Effector memory CD4-positive, alpha-beta T cell (primary cell): ENCODE measurements around the gene MICAL3.
A peak's percentile ranks its signal among the peaks of the same experiment; 100 is the strongest.
"Not testable (repeated sequence)": the region's sequence is repeated elsewhere in the genome, so short reads cannot be mapped to it uniquely, and the experiment has no call there.

ENCODE experiments used
- DNase-seq, 3 donors: peaks; one replicate each; pipeline ENCODE4 v3.0.0-alpha.2; 2020
- H3K27ac ChIP-seq: 2 replicates; pipeline ENCODE4 v1.7.0; 2013; ENCODE audit warnings: mild to moderate bottlenecking, low read length, moderate library complexity; ENCODE audit not compliant: insufficient read depth, poor library complexity, severe bottlenecking
- H3K27me3 ChIP-seq: replicated peaks from 2 replicates; pipeline ENCODE4 v1.7.0; 2013; ENCODE audit warnings: mild to moderate bottlenecking, low read length; ENCODE audit not compliant: insufficient read depth, control insufficient read depth, poor library complexity, severe bottlenecking
- H3K36me3 ChIP-seq: 2 replicates; pipeline ENCODE4 v1.7.0; 2013; ENCODE audit warnings: mild to moderate bottlenecking, low read length, moderate library complexity; ENCODE audit not compliant: control insufficient read depth, insufficient read depth
- H3K4me1 ChIP-seq: 2 replicates; pipeline ENCODE4 v1.7.0; 2013; ENCODE audit warnings: low read length, mild to moderate bottlenecking; ENCODE audit not compliant: control insufficient read depth, insufficient read depth, poor library complexity, severe bottlenecking
- H3K4me3 ChIP-seq: 2 replicates; pipeline ENCODE4 v1.7.0; 2013; ENCODE audit warnings: low read length, low read depth, mild to moderate bottlenecking; ENCODE audit not compliant: insufficient read depth, poor library complexity, severe bottlenecking
- H3K9me3 ChIP-seq: 2 replicates; pipeline ENCODE4 v1.7.0; 2013; ENCODE audit warnings: mild to moderate bottlenecking, low read length, moderate library complexity; ENCODE audit not compliant: control insufficient read depth

Gene MICAL3

DNA sequence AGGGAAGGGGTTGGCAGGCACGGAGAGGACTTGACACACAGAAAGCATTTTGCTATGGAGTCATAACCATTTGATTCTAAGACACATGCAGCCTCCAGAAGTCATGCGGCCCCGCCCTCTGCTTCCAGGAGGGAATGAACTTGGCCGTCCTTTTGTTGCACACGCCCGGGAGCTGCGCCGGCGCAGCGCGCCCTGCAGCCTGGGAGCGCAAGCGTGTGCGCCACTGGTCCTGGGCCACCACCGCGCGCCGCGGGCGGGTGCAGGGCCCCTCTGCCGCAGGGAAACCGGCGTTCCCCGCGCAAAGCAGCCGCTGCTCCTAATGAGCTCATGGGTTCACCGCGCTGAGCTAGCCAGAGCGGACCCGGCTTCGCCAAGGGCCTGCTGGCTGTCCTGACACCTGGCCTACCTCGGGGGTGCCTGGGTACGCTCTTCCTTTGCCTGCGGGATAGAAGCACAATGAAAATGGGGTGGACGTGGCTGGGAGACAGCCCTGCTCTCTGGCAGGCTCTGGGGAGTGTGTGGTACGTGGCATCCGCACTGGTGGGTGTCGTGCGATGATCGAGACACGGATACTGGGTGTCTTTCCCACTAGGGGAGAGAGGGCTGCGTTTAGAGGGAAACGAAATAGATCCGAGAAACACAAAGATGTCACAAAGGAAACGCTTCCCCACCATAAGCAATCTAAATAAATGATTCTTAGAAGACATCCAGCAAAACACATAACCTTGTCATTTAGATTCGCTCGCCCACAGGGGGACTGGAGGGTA, 669 bp downstream of the MICAL3 start:
- Histone ChIP-seq H3K36me3 (no peaks in the 10 kb centered on the region), H3K4me1 (peaks cover 6% of the 10 kb centered on the region), H3K27ac (no peak overlapping the region), H3K27me3 (peaks cover 5% of the 10 kb centered on the region), H3K4me3 (peak overlapping the region; percentile 62), H3K9me3 (no peaks in the 10 kb centered on the region)
- no peak for DNase-seq

DNA sequence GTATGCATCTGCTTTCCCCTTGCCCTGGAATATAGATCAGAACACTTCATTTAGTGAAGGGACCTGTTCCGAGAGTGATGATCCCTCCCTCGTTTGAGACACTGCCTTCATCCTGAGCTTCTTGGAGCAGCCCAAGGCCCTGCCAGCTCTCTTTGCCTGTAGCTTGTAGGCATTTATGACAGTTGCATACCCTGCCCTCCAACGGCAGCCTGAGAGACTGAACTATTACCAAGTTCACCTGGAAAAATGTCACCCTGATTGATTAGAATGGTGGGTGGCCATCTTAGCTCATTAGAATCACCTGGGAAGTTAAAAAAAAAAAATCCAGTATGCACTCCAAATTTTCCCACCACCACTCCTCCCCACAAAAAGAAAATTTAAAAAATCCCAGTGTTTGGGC, 1.5 kb downstream of the MICAL3 start:
- no peak overlapping the region for H3K27ac ChIP-seq
- H3K27me3 ChIP-seq = peaks cover 5% of the 10 kb centered on the region
- peaks cover 6% of the 10 kb centered on the region for H3K4me1 ChIP-seq
- H3K9me3 ChIP-seq = no peaks in the 10 kb centered on the region
- no peaks in the 10 kb centered on the region for H3K36me3 ChIP-seq
- no peak for DNase-seq
- H3K4me3 ChIP-seq = no peak overlapping the region

DNA sequence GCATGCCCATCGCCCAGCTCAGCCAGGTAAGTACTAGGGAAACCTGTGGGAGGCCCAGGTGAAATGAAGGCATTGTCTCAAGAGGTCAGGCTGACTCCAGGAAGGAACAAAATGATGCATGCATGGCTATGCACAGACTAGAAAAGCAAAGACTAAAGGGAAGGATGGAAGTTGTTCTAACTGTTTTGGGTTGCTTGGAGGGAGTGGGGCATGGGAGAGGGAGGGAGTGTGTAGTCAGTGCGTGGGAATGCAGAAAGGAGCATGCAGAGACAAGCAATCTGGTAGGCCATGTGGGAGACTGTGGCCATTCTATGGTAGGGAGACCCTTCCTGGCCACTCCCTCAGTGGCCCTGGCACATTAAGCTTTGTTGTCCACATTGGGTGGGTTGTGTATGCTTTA, 2.9 kb downstream of the MICAL3 start:
- DNase-seq = no peak
- Histone ChIP-seq H3K4me3 (no peak overlapping the region), H3K27ac (no peak overlapping the region)

DNA sequence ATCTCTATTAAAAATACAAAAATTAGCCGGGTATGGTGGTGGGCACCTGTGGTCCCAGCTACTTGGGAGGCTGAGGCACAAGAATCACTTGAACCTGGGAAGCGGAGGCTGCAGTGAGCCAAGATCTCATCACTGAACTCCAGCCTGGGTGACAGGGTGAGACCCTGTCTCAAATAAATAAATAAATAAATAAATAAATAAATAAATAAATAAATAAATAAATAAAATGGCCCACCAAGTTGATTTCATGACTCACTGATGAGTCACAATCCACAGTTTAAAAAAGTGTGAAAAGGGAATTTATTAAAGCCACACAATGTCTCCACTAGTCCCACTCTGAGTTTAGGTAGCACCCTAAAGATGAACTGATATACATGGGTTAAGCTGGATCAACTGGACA, 3.6 kb downstream of the MICAL3 start:
- not testable (repeated sequence) for DNase-seq, H3K27ac ChIP-seq

More for the DNA sequence above, 2.9 kb downstream of the MICAL3 start:
- Histone ChIP-seq H3K36me3 (no peaks in the 10 kb centered on the region), H3K9me3 (no peaks in the 10 kb centered on the region), H3K4me1 (peaks cover 6% of the 10 kb centered on the region), H3K27me3 (no peaks in the 10 kb centered on the region)

DNA sequence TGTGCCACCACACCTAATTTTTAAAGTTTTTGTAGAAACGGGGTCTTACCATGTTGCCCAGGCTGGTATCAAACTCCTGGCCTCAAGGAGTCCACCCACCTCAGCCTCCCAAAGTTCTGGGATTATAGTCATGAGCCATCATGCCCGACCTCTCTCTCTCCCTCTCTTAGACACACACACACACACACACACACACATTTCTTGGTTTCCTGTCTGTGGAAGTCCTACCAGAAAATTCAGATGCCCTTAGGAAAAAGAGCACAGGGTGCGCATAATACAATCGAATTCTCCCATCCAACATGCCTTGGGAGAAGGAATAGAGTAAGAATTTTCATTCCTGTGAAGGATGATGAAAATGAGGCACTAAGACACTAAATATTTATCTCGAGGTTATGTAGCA, 10.4 kb downstream of the MICAL3 start:
- no peaks in the 10 kb centered on the region for H3K36me3 ChIP-seq
- no peak overlapping the region for H3K4me3 ChIP-seq
- DNase-seq = no peak
- no peaks in the 10 kb centered on the region for H3K4me1 ChIP-seq
- H3K27me3 ChIP-seq = no peaks in the 10 kb centered on the region
- no peaks in the 10 kb centered on the region for H3K9me3 ChIP-seq
- H3K27ac ChIP-seq = no peak overlapping the region

More for the DNA sequence above, 3.6 kb downstream of the MICAL3 start:
- H3K4me3 ChIP-seq, H3K4me1 ChIP-seq, H3K27me3 ChIP-seq, H3K36me3 ChIP-seq, H3K9me3 ChIP-seq: not testable (repeated sequence)

DNA sequence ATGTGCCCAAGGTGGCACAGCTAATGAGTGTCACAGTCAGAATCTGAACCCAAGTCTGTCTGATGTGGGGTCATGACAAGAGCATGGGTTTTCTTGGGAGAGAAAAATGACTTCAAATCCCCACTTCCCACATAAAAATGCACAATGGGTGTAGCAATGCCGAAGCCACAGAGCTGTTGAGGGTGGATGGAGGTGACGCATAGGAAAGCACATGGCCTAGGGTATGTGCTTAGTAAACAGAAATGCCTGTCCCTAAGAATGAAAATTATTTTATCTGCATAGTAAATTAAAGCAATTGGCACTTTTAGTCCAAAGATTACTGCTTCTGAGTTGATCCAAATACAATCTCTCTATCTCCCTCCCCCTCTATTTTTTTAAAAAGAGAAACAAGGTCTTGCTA, 10.9 kb downstream of the MICAL3 start:
- Histone ChIP-seq H3K4me3 (no peak overlapping the region), H3K9me3 (no peaks in the 10 kb centered on the region), H3K36me3 (no peaks in the 10 kb centered on the region), H3K27me3 (no peaks in the 10 kb centered on the region), H3K4me1 (no peaks in the 10 kb centered on the region), H3K27ac (no peak overlapping the region)
- DNase-seq = no peak

DNA sequence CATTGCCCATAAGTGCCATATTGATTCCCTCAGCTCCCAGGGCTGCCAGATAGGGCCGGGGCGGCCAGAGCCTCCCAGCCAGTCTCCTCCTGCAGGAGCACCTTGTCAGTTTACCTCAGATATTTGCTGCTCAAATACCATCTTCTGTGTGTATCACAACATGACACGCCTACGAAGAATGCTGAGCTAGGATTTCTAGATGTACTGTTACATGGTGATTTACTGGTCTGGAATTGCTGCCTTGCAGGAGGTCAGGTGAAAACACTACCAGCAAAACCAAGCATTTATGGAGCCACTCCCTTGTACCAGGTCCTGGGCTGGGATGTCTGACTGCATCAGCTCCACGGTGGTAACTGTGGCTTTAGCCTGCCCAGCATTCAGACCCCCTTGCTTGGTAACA, 11.8 kb downstream of the MICAL3 start:
- Histone ChIP-seq H3K4me1 (no peaks in the 10 kb centered on the region), H3K27me3 (no peaks in the 10 kb centered on the region), H3K9me3 (no peaks in the 10 kb centered on the region), H3K36me3 (no peaks in the 10 kb centered on the region), H3K4me3 (no peak overlapping the region), H3K27ac (no peak overlapping the region)
- DNase-seq = no peak

DNA sequence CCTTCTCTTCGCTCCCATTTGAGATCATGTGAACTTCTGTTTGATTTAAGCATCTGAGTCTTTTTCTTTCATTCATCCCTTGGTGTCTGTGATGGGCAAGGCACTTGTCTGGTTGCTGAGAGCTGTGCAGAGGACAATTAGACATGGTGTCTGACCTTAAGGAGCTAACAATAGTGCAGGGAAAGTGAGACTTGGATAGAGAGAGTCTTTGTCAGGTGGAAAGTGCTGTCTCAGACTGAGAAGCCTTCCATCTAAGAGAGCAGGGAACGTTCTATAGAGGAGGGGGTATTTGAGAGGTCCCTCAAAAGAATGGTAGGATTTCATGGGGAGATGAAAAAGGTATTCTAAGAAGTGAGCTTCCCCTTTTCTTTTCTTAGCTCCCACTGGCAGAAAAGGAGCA, 14.1 kb downstream of the MICAL3 start:
- Histone ChIP-seq H3K4me1 (no peaks in the 10 kb centered on the region), H3K36me3 (no peaks in the 10 kb centered on the region), H3K27ac (no peak overlapping the region), H3K4me3 (no peak overlapping the region), H3K9me3 (no peaks in the 10 kb centered on the region), H3K27me3 (no peaks in the 10 kb centered on the region)
- DNase-seq = no peak

DNA sequence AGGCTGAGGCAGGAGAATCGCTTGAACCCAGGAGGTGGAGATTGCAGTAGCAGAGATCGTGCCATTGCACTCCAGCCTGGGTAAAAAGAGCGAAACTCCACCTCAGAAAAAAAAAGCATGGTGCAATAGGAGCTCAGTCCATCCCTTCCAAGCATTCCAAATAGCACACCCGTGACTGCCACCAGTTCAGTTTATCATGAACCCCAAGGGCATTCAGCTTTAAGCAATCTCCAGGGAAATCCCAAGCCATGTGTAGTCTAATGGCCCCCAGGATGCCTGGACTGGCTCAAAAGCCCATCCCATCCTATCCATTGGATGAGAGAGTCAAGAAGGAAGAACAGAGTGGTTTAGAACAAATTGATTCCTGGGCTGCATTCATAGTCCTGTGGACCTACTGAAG, 16.2 kb downstream of the MICAL3 start:
- no peak for DNase-seq
- Histone ChIP-seq H3K36me3 (no peaks in the 10 kb centered on the region), H3K4me3 (no peak overlapping the region), H3K4me1 (no peaks in the 10 kb centered on the region), H3K27ac (no peak overlapping the region), H3K27me3 (no peaks in the 10 kb centered on the region), H3K9me3 (no peaks in the 10 kb centered on the region)

DNA sequence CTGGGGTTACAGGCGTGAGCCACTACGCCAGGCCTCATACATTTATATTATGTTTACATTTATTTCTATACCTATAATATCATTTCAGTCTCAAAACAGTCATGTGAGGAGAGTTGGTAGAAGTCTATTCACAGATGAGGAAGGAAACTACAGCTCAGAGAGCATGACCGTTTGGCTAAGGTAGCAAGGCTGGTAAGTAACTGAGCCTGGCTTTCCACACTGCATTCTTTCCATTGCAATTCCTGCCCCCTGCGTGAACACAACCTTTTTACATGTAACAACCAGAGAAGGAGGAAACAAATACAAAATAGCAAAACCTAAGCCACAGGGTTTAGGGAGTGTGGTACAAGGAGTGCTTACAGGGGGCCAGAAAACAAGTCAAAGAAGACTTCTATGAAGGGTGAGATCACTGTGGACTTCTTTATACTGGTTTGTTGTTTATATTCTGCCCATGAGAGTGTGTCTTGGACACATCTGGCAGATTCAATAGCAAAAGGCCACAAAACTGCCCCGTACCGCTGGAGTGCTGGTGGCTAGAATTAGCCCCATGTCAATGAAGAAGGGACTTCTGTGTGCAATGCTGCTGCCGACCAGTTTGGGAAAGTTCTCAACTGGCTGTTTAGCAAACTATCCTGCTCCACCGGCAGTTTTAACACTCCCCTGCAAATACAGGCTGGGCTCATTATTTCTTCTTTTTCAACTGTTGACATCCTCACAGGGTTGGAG, 19.0 kb downstream of the MICAL3 start:
- peaks cover 3% of the 10 kb centered on the region for H3K4me1 ChIP-seq
- no peak overlapping the region for H3K27ac ChIP-seq
- H3K4me3 ChIP-seq = no peak overlapping the region
- no peaks in the 10 kb centered on the region for H3K27me3 ChIP-seq
- H3K36me3 ChIP-seq = no peaks in the 10 kb centered on the region
- no peak for DNase-seq
- H3K9me3 ChIP-seq = no peaks in the 10 kb centered on the region
